Measurements from ENCODE around the gene CLOCK.
A peak's percentile ranks its signal among the peaks of the same experiment; 100 is the strongest.
"Not testable (repeated sequence)": the region's sequence is repeated elsewhere in the genome, so short reads cannot be mapped to it uniquely, and the experiment has no call there.

The CLOCK gene

GRCh38 chr4:55553441-55554201 lies 6.9 kb upstream of the CLOCK start:
- no peak overlapping the region for H3K4me3 ChIP-seq (ENCODE audit: low read depth, low read length)
- TF ChIP-seq CTCF (IDR thresholded peaks at IDR 0.05; ENCODE audit: low read depth, low read length), result no peak
- DNase-seq (ENCODE audit: low read depth, low spot score), result peak; percentile 43
- in situ Hi-C loops (cut with HindIII; ENCODE audit: low sequenced_read_pairs), result no loop called here

GRCh38 chr4:55551964-55552363 lies 5.3 kb upstream of the CLOCK start:
- H3K4me3 ChIP-seq (ENCODE audit: low read depth, low read length), result not testable (repeated sequence)

GRCh38 chr4:55549888-55550287 lies 3.2 kb upstream of the CLOCK start:
- no peak overlapping the region for H3K4me3 ChIP-seq (ENCODE audit: low read depth, low read length)
- TF ChIP-seq CTCF (IDR thresholded peaks at IDR 0.05; ENCODE audit: low read depth, low read length), result no peak
- DNase-seq (ENCODE audit: low read depth, low spot score), result peak; percentile 90
- in situ Hi-C loops (cut with HindIII; ENCODE audit: low sequenced_read_pairs), result no loop called here

More at GRCh38 chr4:55551964-55552363, 5.3 kb upstream of the CLOCK start:
- DNase-seq (ENCODE audit: low read depth, low spot score); in situ Hi-C loops (cut with HindIII; ENCODE audit: low sequenced_read_pairs): not testable (repeated sequence)

- no peak for DNase-seq (ENCODE audit: low read depth, low spot score)
- H3K4me3 ChIP-seq (ENCODE audit: low read depth, low read length), result peak overlapping the region; percentile 80
- TF ChIP-seq CTCF (IDR thresholded peaks at IDR 0.05; ENCODE audit: low read depth, low read length), result no peak
- in situ Hi-C loops (cut with HindIII; ENCODE audit: low sequenced_read_pairs), result no loop called here
Measured at GRCh38 chr4:55547918-55548317, 1.2 kb upstream of the CLOCK start.

GRCh38 chr4:55547466-55547770 lies 709 bp upstream of the CLOCK start:
- H3K4me3 ChIP-seq (ENCODE audit: low read depth, low read length), result peak overlapping the region; percentile 80
- in situ Hi-C loops (cut with HindIII; ENCODE audit: low sequenced_read_pairs), result no loop called here
- TF ChIP-seq CTCF (IDR thresholded peaks at IDR 0.05; ENCODE audit: low read depth, low read length), result no peak
- DNase-seq (ENCODE audit: low read depth, low spot score), result peak; percentile 68

GRCh38 chr4:55546506-55546755 lies 278 bp downstream of the CLOCK start:
- no peak for DNase-seq (ENCODE audit: low read depth, low spot score)
- in situ Hi-C loops (cut with HindIII; ENCODE audit: low sequenced_read_pairs), result no loop called here
- TF ChIP-seq CTCF (IDR thresholded peaks at IDR 0.05; ENCODE audit: low read depth, low read length), result no peak
- H3K4me3 ChIP-seq (ENCODE audit: low read depth, low read length), result peak overlapping the region; percentile 80

GRCh38 chr4:55545641-55546505 lies 836 bp downstream of the CLOCK start:
- DNase-seq (ENCODE audit: low read depth, low spot score), result peak; percentile 73
- H3K4me3 ChIP-seq (ENCODE audit: low read depth, low read length), result peak overlapping the region; percentile 80
- TF ChIP-seq CTCF (IDR thresholded peaks at IDR 0.05; ENCODE audit: low read depth, low read length), result no peak
- in situ Hi-C loops (cut with HindIII; ENCODE audit: low sequenced_read_pairs), result no loop called here

Data from astrocyte of the spinal cord (primary cell).